ENCODE measurements around the gene FAM219A.
A peak's percentile ranks its signal among the peaks of the same experiment; 100 is the strongest.

The FAM219A gene

DNA sequence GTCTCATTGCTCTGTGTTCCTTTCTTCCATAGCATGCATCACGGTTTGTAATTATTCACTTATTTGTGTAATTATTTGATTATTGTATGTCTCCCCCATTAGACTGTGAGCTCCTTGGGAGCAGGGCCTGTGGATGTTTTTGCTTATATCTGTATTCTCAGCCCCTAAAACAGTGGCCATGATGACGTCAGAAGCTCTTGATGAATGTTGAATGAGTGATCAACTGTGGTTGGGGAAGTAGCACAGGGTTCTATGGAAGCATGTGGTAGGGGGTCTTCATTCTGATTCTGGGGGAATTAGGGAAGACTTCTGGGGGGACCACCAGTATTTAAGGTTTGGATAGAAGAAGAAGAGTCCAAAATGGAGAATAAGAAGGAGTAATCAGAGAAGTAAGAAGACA lies 6.2 kb upstream of the FAM219A start:
- TF ChIP-seq, protein P1, sequence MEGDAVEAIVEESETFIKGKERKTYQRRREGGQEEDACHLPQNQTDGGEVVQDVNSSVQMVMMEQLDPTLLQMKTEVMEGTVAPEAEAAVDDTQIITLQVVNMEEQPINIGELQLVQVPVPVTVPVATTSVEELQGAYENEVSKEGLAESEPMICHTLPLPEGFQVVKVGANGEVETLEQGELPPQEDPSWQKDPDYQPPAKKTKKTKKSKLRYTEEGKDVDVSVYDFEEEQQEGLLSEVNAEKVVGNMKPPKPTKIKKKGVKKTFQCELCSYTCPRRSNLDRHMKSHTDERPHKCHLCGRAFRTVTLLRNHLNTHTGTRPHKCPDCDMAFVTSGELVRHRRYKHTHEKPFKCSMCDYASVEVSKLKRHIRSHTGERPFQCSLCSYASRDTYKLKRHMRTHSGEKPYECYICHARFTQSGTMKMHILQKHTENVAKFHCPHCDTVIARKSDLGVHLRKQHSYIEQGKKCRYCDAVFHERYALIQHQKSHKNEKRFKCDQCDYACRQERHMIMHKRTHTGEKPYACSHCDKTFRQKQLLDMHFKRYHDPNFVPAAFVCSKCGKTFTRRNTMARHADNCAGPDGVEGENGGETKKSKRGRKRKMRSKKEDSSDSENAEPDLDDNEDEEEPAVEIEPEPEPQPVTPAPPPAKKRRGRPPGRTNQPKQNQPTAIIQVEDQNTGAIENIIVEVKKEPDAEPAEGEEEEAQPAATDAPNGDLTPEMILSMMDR (IDR thresholded peaks at IDR 0.05; ENCODE audit: insufficient read depth, missing control alignments): no peak
- FAIRE-seq (no peak), DNase-seq (ENCODE audit: insufficient read length, low spot score) (no peak)

DNA sequence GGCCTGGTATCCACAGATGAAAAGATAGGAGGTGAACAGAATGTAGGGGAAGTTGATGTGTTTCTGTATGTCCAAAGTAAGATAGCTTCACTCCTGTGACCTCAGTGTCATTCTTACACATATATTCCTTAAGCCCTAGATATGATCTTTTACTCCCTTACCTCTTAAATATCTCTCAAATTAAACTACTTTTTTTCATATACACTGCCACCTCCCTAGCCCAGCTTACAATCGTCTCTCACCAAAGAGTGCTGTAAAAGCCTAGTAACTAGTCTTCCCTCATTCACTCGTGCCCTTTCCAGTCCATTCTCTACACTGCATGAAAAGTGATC lies 5.5 kb upstream of the FAM219A start:
- DNase-seq (ENCODE audit: insufficient read length, low spot score) (no peak), FAIRE-seq (no peak)
- TF ChIP-seq, protein P1 (IDR thresholded peaks at IDR 0.05; ENCODE audit: insufficient read depth, missing control alignments): no peak

DNA sequence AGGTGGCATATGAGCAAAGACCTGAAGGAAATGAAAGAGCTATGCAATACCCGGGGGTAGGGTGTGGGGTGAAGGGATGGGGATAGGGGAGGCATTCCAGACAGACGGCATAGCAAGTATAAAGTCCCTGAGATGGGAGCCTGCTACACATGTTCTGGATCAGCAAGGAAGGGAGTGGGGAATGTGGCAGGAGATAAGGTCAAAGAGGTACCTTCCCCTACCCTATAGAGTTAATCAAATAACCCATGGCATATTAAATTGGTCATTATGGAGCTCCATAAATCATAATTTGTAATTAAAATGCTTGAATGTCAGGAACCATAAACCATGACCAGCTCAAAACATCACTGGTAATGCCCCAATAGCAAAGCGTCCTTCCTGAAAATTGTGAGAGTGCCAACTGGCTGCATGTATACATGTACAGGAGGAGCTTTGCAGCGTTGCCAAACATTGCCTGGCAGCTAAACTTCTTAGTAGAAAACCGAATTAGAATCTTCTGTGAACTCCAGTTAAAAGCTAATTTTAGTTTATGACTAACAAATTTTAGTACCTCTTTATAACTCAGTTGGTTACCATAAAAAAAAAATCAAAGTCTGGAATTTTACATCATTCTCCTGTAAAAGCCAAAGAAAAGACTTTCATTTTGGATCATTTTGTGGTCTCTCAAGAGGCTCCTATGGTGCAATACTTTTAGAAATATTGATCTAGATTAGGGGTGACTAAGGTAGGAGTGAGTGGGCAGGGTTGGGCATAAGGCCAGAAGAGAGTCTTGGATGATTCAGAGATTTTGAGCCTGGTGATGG lies 4.9 kb upstream of the FAM219A start:
- no peak for FAIRE-seq
- no peak for DNase-seq (ENCODE audit: insufficient read length, low spot score)

DNA sequence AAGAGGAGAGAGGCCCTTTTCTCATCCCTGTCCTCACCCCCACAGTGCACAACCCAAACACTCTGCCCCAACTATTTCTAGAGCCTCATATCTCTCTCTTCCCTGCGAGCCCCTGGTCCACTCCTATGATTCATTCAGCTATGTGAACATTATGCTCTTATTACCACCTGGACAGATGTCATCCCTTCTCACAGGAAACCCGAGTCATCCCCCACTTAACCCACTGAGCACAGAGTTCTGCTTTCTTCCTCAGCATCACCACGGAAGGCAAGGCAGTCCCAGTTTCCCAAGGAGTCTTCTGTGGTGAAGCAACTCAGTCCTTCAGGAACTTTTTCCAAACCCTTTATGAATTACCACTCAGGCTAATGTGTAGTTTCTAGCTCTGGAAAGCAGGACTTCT lies 1.6 kb upstream of the FAM219A start:
- TF ChIP-seq, protein P1 (IDR thresholded peaks at IDR 0.05; ENCODE audit: insufficient read depth, missing control alignments): no peak
- no peak for FAIRE-seq
- DNase-seq (ENCODE audit: insufficient read length, low spot score): no peak

More for the DNA sequence above, 4.9 kb upstream of the FAM219A start:
- TF ChIP-seq, protein P1 (IDR thresholded peaks at IDR 0.05; ENCODE audit: insufficient read depth, missing control alignments): no peak

DNA sequence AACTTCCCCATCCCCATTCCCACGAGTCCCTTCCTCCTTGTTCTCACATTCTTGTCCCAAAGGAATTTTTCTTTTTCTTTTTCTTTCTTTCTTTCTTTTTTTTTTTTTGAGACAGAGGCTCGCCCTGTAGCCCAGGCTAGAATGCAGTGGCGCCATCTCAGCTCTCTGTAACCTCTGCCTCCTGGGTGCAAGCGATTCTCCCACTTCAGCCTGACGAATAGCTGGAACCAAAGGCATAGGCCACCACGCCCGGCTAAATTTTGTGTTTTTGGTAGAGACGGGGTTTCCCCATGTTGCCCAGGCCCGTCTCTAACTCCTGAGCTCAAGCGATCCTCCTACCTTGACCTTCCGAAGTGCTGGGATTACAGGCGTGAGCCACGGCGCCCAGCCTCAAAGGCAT lies 986 bp upstream of the FAM219A start:
- DNase-seq (ENCODE audit: insufficient read length, low spot score) (no peak), FAIRE-seq (no peak)
- TF ChIP-seq, protein P1 (IDR thresholded peaks at IDR 0.05; ENCODE audit: insufficient read depth, missing control alignments): no peak

DNA sequence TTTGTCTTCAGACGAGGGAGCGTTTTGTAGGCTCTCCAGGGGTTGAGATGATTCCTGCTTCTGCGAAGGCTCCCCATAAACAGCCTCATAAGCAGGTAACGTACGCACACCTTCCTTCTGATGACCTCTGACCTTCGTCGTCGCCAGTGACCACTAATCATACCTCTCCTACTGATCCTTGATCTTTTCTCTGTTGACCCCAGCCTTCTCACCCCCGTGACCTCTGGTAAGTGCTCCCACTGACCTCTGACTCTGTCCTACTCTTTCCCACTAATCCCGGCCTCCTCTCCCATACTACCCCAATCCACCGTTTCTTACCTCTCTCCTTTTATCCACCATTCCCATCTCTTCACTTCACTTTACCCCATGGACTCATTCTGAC lies 580 bp upstream of the FAM219A start:
- no peak for FAIRE-seq
- DNase-seq (ENCODE audit: insufficient read length, low spot score): no peak
- TF ChIP-seq, protein P1 (IDR thresholded peaks at IDR 0.05; ENCODE audit: insufficient read depth, missing control alignments): no peak

DNA sequence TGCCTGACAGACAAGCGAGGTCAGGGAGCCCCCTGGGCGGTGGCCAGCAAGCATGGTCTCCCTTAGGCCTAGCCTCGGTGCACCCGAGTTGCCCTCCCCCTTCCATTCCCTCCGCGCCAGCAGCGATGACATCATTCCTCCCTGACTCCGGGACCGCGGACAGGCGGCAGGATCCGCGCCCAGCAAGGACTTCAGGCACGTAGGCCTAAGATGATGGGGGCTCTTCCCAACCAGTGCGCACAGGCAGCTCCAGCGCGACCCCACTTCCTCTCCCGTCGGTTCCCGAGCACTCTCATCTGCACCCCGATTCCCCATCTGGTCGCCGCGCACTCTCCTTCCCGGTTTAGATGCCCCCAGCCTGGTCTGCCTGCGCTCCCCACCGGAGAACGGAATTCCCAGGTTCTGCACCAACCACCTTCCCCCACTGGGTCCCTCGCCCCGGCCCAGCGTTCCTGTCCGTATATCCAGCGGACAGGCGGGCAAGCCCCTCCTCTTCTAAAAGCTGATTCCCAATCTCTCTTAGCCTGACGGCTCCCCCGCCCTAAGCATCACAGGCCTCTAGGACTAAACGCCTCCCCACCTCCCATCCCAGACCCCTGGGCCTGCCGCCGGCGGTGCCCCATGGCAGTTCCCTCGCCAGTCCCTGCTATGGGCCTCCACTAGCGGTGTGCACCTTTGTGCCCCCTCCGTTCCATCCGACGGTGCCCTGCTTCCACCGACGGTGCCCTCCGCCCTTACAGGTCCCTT lies 931 bp downstream of the FAM219A start:
- DNase-seq (ENCODE audit: insufficient read length, low spot score): peak; percentile 28
- FAIRE-seq: no peak

More for the DNA sequence above, 931 bp downstream of the FAM219A start:
- TF ChIP-seq, protein P1 (IDR thresholded peaks at IDR 0.05; ENCODE audit: insufficient read depth, missing control alignments): no peak

Data from D721Med (cell line).